HG03439 (cell line): Measurements from ENCODE around the gene HOXD12.

Experiments used
- ATAC-seq: cut with Tn5 transposase; IDR thresholded peaks from one replicate; pipeline ENCODE4 v1.9.1; 2021; ENCODE audit warnings: mild to moderate bottlenecking, moderate library complexity; ENCODE audit not compliant: unreplicated experiment

Gene HOXD12

GRCh38 chr2:176092270-176093144 lies 7.1 kb upstream of the HOXD12 start, which contains the start of gene HOXD13:
Gene HOXD13, plus strand, starts transcription at chr2:176092721. Its CDS starts 170 bp downstream, at chr2:176092891.
- no peak for ATAC-seq

- ATAC-seq, result no peak
Measured at GRCh38 chr2:176093145-176093897, 6.3 kb upstream of the HOXD12 start.

GRCh38 chr2:176093898-176094249 lies 5.7 kb upstream of the HOXD12 start:
- ATAC-seq, result no peak

- ATAC-seq, result no peak
Measured at GRCh38 chr2:176094349-176094748, 5.2 kb upstream of the HOXD12 start.

GRCh38 chr2:176095421-176095820 lies 4.2 kb upstream of the HOXD12 start:
- ATAC-seq, result no peak

- ATAC-seq, result no peak
Measured at GRCh38 chr2:176096243-176096985, 3.2 kb upstream of the HOXD12 start.

GRCh38 chr2:176096986-176097819 lies 2.4 kb upstream of the HOXD12 start:
- ATAC-seq, result peak; percentile 90

GRCh38 chr2:176097820-176098365 lies 1.7 kb upstream of the HOXD12 start:
- no peak for ATAC-seq

GRCh38 chr2:176098366-176099158 lies 1.0 kb upstream of the HOXD12 start:
- ATAC-seq, result no peak

GRCh38 chr2:176099159-176099727 lies 352 bp upstream of the HOXD12 start:
- no peak for ATAC-seq

GRCh38 chr2:176100547-176101140 lies 1.0 kb downstream of the HOXD12 start:
- no peak for ATAC-seq

- ATAC-seq, result no peak
Measured at GRCh38 chr2:176101216-176101830, 1.7 kb downstream of the HOXD12 start.

- ATAC-seq, result no peak
Measured at GRCh38 chr2:176101842-176102241, 2.2 kb downstream of the HOXD12 start.

- no peak for ATAC-seq
Measured at GRCh38 chr2:176102309-176102866, 2.8 kb downstream of the HOXD12 start.

- ATAC-seq, result no peak
Measured at GRCh38 chr2:176103194-176103593, 3.6 kb downstream of the HOXD12 start.

GRCh38 chr2:176103742-176104315 lies 4.2 kb downstream of the HOXD12 start:
- ATAC-seq, result no peak

GRCh38 chr2:176104316-176105077 lies 4.9 kb downstream of the HOXD12 start:
- ATAC-seq, result no peak
